ENCODE results near the gene CLEC3A.
"Not testable (repeated sequence)": the region's sequence is repeated elsewhere in the genome, so short reads cannot be mapped to it uniquely, and the experiment has no call there.

CLEC3A gene

GRCh38 chr16:78057803-78058564, 35.6 kb downstream of the CLEC3A start:
- DNase-seq (ENCODE audit: insufficient read length, low spot score) = no peak
- no peak for FAIRE-seq
- TF ChIP-seq CTCF (IDR thresholded peaks at IDR 0.05; ENCODE audit: insufficient read depth, missing control alignments) = no peak

- not testable (repeated sequence) for DNase-seq (ENCODE audit: insufficient read length, low spot score); FAIRE-seq
These were observed 37.5 kb downstream of the CLEC3A start for GRCh38 chr16:78059806-78060205.

- DNase-seq (ENCODE audit: insufficient read length, low spot score) (no peak), FAIRE-seq (no peak)
- TF ChIP-seq CTCF (IDR thresholded peaks at IDR 0.05; ENCODE audit: insufficient read depth, missing control alignments) = peak; percentile 13
These were observed 37.9 kb downstream of the CLEC3A start for GRCh38 chr16:78060295-78060694.

GRCh38 chr16:78060809-78061208, 38.5 kb downstream of the CLEC3A start:
- no peak for TF ChIP-seq CTCF (IDR thresholded peaks at IDR 0.05; ENCODE audit: insufficient read depth, missing control alignments)
- DNase-seq (ENCODE audit: insufficient read length, low spot score) (no peak), FAIRE-seq (no peak)

GRCh38 chr16:78065319-78065718, 43.0 kb downstream of the CLEC3A start:
- FAIRE-seq (no peak), DNase-seq (ENCODE audit: insufficient read length, low spot score) (no peak)

GRCh38 chr16:78069913-78070312, 47.6 kb downstream of the CLEC3A start:
- no peak for FAIRE-seq
- no peak for TF ChIP-seq CTCF (IDR thresholded peaks at IDR 0.05; ENCODE audit: insufficient read depth, missing control alignments)

More at GRCh38 chr16:78065319-78065718, 43.0 kb downstream of the CLEC3A start:
- TF ChIP-seq CTCF (IDR thresholded peaks at IDR 0.05; ENCODE audit: insufficient read depth, missing control alignments) = no peak

GRCh38 chr16:78072275-78072674, 49.9 kb downstream of the CLEC3A start:
- FAIRE-seq (no peak), DNase-seq (ENCODE audit: insufficient read length, low spot score) (no peak)
- TF ChIP-seq CTCF (IDR thresholded peaks at IDR 0.05; ENCODE audit: insufficient read depth, missing control alignments) = no peak

More at GRCh38 chr16:78069913-78070312, 47.6 kb downstream of the CLEC3A start:
- no peak for DNase-seq (ENCODE audit: insufficient read length, low spot score)
